ENCODE data around the gene HSP90AA1. TPM values are rescaled to one million over a fixed set of nuclear protein-coding genes. Genes with fewer than 3 reads are reported as not detected.

Gene HSP90AA1
- total RNA-seq (2021; fragmentation: NEBNext Ultra II Directional; extraction: Animal tissue kit (Norgen Biotek cat#: 25700)) (846 and 878 TPM in 2 replicates), polyA plus RNA-seq (2011; rRNA removed) (207 and 339 TPM in 2 replicates), polyA minus RNA-seq (2011; rRNA and poly(A)+ RNA removed) (567 and 580 TPM in 2 replicates)
- polyA plus RNA-seq (2011; cell fraction: cytosol; rRNA removed), result 573 TPM
- polyA plus RNA-seq (2011; cell fraction: nucleus; rRNA removed), result 133 TPM
- polyA plus RNA-seq (2012, experiment 1 of 2), result 633 to 1,199 TPM (median 736 TPM) in 4 replicates
- 57.5 TPM for polyA plus RNA-seq (2012, experiment 2 of 2)
- polyA plus RNA-seq (2013, experiment 1 of 2), result 794 TPM
- polyA plus RNA-seq (2013, experiment 2 of 2), result 842 TPM
- polyA minus RNA-seq (2011; cell fraction: cytosol; rRNA and poly(A)+ RNA removed), result 1,082 TPM
- 248 TPM for polyA minus RNA-seq (2011; cell fraction: nucleus; rRNA and poly(A)+ RNA removed)
- long read RNA-seq, experiment 1, transcript HSP90AA1-201 (11 exons, 3,379 nt), result major isoform, 65 of 1,118 reads
- long read RNA-seq, experiment 1, partial matches to known transcripts, result 1,003 of 1,118 reads
- long read RNA-seq, experiment 1, other reads (novel, unspliced or antisense), result 50 of 1,118 reads
- long read RNA-seq, experiment 2, transcript HSP90AA1-201 (11 exons, 3,379 nt), result major isoform, 358 of 1,885 reads
- long read RNA-seq, experiment 2, partial matches to known transcripts, result 1,520 of 1,885 reads
- long read RNA-seq, experiment 2, other reads (novel, unspliced or antisense), result 7 of 1,885 reads

GRCh38 chr14:102086972-102087761 lies at the start of gene HSP90AA1:
HSP90AA1 (minus strand) TSS chr14:102087044; CDS start chr14:102086378, 666 bp downstream.
- Histone ChIP-seq H3K4me3 (ENCODE audit: extremely low read depth in 1 of 4, insufficient read depth in 2 of 4, low read depth in 3 of 4, low read length in 4 of 4) (peak within 1 kb of the TSS; percentile 78 to 98 (median 87)), H3K4me1 (replicated peaks in 1 of 4; ENCODE audit: control insufficient read depth in 3 of 4, insufficient read depth in 4 of 4, low read length in 3 of 4) (peaks cover 4 to 18% (median 12%) of the 10 kb centered on the region in 4 experiments), H3K23me2 (ENCODE audit: low read depth, low read length) (no peaks in the 10 kb centered on the region; the same call in 1 of the 2 replicates), H2BK20ac (ENCODE audit: low read length) (no peak within 1 kb of the TSS), H2BK15ac (ENCODE audit: low read length) (no peak within 1 kb of the TSS), H3K56ac (replicated peaks; ENCODE audit: insufficient read length, low read depth, low read length) (peak within 1 kb of the TSS; percentile 77), H4K8ac (ENCODE audit: extremely low read depth, insufficient read depth, low read length) (peak within 1 kb of the TSS; percentile 97), H4K5ac (ENCODE audit: insufficient read length, low read depth, low read length) (peak within 1 kb of the TSS; percentile 75), H3K9ac (replicated peaks in 1 of 4; ENCODE audit: extremely low read depth in 1 of 4, low read depth in 3 of 4, low read length in 3 of 4) (peak within 1 kb of the TSS; percentile 78 to 93 (median 86)), H3K9me3 (ENCODE audit: insufficient read depth in 2 of 2, low read depth in 1 of 2, low read length in 1 of 2) (no peaks in the 10 kb centered on the region), H3K27me3 (replicated peaks in 1 of 4; ENCODE audit: control insufficient read depth in 3 of 4, extremely low read depth in 1 of 4, insufficient read depth in 3 of 4, low read length in 3 of 4) (no peaks in the 10 kb centered on the region), H3K4me2 (ENCODE audit: insufficient read depth in 1 of 2, low read depth in 2 of 2, low read length in 2 of 2) (peak within 1 kb of the TSS; percentile 75 to 91), H2BK5ac (ENCODE audit: low read depth, low read length) (peak within 1 kb of the TSS; percentile 73), H3K18ac (ENCODE audit: extremely low read depth, low read length) (peak within 1 kb of the TSS; percentile 90), H2AK5ac (ENCODE audit: low read depth, low read length) (peak within 1 kb of the TSS; percentile 77; the same call in 1 of the 2 replicates), H2BK120ac (replicated peaks; ENCODE audit: low read depth, low read length) (peak within 1 kb of the TSS; percentile 54), H4K20me1 (replicated peaks in 1 of 2; ENCODE audit: control insufficient read depth in 1 of 2, insufficient read depth in 2 of 2, low read length in 2 of 2) (peaks cover 6 to 8% of the 10 kb centered on the region in 2 experiments), H3K4ac (replicated peaks; ENCODE audit: insufficient read length, low read depth, low read length) (peak within 1 kb of the TSS; percentile 91), H2AFZ (ENCODE audit: low read length) (no peak within 1 kb of the TSS; the same call in 1 of the 2 replicates), H3K23ac (ENCODE audit: insufficient read length) (no peak within 1 kb of the TSS), H3K14ac (ENCODE audit: insufficient read length) (no peak within 1 kb of the TSS), H3K36me3 (ENCODE audit: control insufficient read depth in 2 of 4, insufficient read depth in 4 of 4, low read length in 3 of 4) (peaks cover 26 to 40% (median 35%) of the 10 kb centered on the region in 4 experiments), H2BK12ac (ENCODE audit: low read depth, low read length) (no peak within 1 kb of the TSS), H3K79me1 (ENCODE audit: low read depth, low read length) (no peaks in the 10 kb centered on the region; the same call in 1 of the 2 replicates), H3K79me2 (ENCODE audit: control insufficient read depth in 1 of 2, insufficient read depth in 2 of 2, low read length in 2 of 2) (peaks cover 5 to 37% of the 10 kb centered on the region in 2 experiments), H4K91ac (replicated peaks; ENCODE audit: insufficient read length, low read length) (peak within 1 kb of the TSS; percentile 87), H3K27ac (ENCODE audit: low read depth, low read length) (peak within 1 kb of the TSS; percentile 92)
- peak; percentile 73 to 96 for DNase-seq (ENCODE audit: low read depth in 1 of 2, low spot score in 2 of 2)
- 1% methylated on average over 81 of the region's 106 CpGs; no CpG with 5 or more reads in 1 of the 2 experiments for WGBS, 2 experiments (ENCODE audit: extremely low coverage in 1 of 2, insufficient coverage in 1 of 2, insufficient read length in 1 of 2, insufficient replicate concordance in 2 of 2, low coverage in 1 of 2, low lambda C conversion rate in 2 of 2, missing lambda C conversion rate in 1 of 2)
- FAIRE-seq, result no peak
- ChIA-PET POLR2A (ENCODE audit: partially characterized antibody) (interaction anchor here (0.6 to 4.5 kb wide), 21 partner anchors 9 to 234 kb away, joined by 3 to 39 read pairs (median 4); partner anchors contain the start of genes WDR20 and ZNF839), CTCF (ENCODE audit: partially characterized antibody) (interaction anchor here (0.6 to 3.2 kb wide), 7 partner anchors 9 to 1726 kb away, joined by 3 to 26 read pairs (median 6); no protein-coding TSS in a partner anchor)
- TF ChIP-seq GTF2F1 (IDR thresholded peaks at IDR 0.05; ENCODE audit: borderline replicate concordance, low read depth, low read length) (peak; percentile 73; the same call in 1 of the 2 replicates), PHF8 (conservative IDR thresholded peaks at IDR 0.05; ENCODE audit: low read depth, low read length) (peak; percentile 86), CREB1 (IDR thresholded peaks at IDR 0.05) (peak; percentile 67), NRF1 (IDR thresholded peaks at IDR 0.05; ENCODE audit: low read depth, low read length) (peak; percentile 81), USF2 (IDR thresholded peaks at IDR 0.05; ENCODE audit: low read length) (no peak), E2F6 (IDR thresholded peaks at IDR 0.05) (no peak)

All from H1 (cell line).